ENCODE measurements around the gene KCNQ4.

The KCNQ4 gene

DNA sequence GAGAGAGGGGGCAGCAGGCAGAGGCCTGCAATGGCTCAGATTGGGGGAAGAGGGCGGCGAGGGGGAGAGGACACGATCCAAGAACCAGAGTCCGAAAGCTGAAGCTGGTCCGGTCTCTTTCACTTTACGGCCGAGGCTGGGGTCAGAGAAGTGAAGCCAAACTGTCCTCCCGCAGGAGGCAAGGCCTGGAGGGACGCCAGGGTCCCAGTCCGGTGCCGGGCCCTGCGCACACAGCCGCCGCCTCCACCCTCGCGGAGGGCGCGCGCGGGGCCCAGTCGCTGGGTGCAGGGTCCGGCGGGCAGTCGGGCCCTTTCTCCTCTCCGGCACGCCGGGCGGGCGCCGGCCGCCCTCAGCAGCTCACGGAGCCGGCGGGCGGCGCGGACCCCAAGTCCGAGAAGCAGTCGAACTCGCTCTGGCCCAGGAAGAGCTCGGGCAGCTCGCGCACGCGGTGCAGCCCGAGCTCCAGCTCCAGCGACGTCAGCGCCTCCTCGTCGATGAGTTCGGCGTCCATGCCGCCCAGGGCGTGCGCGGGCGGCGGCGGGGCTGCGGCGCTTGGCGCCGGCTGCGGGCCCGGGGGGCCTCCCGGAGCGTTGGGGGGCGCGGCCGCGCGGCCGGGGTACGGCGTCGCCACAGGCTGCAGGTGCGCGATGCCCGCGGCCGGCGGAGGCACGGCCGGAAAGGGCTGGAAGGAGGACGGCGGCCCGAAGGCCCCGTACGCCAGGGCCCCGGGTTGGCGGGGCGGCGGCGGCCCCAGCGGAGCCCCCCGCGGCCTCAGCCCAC lies 77.8 kb downstream of the KCNQ4 start:
- peak; percentile 27 for DNase-seq (ENCODE audit: low read depth)

DNA sequence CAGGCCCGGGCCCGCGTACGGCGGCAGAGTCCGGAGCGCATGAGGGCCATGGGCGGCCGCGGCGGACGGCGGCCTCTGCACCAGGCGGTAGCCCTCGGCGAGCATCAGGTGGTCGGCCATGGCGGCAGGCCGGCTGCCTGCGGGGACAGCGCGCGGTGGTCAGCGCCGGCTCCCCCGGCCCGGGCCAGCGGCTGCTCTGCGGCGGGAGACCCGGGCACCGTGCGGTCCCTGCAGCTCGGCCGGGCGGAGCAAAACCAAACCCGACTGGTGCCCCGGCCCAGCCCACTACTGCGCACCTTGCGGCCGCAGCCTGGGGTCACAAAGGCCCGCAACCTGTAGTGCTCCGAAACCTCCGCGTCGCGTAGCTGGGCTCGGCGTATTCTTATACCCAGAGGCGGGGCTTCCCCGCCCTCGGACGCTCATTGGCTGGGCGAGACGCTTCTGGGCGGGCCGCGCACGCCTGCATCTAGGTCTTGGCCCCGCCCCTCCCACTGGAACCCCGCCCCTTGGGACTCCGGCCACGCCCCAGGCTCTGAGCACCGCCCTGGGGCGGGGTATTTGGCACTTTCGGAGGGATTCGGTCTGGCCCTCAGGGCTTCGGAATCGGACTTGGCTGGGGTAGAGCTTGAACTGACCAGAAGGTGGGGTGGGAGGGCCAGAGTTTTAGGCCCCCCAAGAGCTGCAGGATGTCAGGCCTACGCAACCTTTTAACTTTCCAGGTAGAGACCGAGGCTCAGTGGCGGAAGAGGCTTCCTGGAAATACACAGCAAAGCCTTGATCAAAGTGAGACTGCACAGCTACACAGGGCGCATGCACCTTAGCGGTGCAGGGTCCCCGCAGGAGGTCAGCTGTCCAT lies 78.6 kb downstream of the KCNQ4 start, which contains the start of gene CITED4:
Gene CITED4 (minus strand): TSS at position 356 of the 856 bp plus-strand sequence. CDS start 236 bp downstream, at position 120.
- peak; percentile 93 for DNase-seq (ENCODE audit: low read depth)

DNA sequence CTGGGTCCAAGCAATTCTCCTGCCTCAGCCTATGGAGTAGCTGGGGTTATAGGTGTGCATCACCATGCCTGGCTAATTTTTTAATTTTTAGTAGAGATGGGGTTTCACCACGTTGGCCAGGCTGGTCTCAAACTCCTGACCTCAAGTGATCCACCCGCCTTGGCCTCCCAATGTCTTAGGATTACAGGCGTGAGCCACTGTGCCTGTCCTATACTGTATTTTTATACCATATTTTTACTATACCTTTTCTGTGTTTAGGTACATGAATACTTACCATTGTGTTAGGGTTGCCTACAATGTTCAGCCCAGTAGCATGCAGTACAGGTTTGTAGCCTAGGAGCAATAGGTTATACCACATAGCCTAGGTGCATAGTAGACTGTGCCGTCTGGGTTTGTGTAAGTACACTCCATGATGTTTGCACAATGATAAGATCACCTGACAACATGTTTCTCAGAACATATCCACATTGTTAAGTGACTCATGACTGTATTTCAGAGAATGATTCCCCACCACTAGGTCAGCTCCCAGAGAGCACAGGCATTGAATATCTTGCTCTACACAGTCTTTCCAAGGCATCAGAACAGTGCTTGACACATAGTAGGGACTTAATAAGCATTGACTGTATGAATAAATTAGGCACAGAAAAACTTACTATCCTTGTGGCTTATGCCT lies 84.6 kb downstream of the KCNQ4 start:
- no peak for DNase-seq (ENCODE audit: low read depth)

DNA sequence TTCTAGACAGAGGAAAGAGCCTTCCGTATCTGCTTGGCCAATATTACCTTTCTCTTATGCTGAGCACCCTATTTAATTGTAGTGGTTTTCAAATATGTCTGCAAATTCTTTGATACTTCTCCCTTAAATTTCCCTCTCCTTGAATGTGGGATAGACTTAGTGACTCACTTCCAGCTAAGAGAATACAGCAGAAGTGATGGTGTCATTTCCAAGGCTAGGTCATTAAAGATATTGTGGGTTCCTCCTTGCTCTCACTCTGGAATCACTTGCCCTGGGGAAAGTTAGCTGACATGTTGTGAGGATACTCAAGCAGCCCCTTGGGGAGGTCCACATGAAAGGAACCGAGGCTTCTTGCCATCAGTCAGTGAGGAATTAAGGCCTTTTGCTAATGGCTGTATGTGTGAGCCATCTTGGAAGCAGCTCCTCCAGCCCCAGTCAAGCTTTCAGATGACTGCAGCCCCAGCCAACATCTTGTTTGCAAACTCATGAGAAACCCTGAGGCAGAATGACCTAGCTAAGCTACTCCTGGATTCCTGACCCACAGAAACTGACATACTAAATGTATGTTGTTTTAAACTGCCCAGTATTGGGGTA lies 86.6 kb downstream of the KCNQ4 start:
- DNase-seq (ENCODE audit: low read depth): no peak

GRCh38 chr1:40872276-40872675 lies 88.7 kb downstream of the KCNQ4 start:
- DNase-seq (ENCODE audit: low read depth): no peak

- no peak for DNase-seq (ENCODE audit: low read depth)
These were observed 90.4 kb downstream of the KCNQ4 start for GRCh38 chr1:40873863-40874472.

DNA sequence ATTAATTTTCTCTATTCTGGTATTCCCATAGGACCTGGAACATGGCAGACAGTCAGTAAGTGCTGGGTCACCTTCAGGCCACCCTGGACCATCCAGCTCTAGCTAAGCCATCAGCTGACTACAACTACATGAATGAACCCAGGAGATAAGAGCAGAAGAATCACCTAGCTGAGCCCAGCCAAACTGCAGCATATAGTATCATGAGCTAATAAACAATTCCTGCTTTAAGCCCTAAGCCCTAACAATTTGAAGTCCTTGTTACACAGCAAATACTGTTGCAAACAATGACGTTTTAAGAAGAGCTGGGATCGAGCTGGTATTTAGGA lies 92.8 kb downstream of the KCNQ4 start:
- no peak for DNase-seq (ENCODE audit: low read depth)

GRCh38 chr1:40876891-40877290 lies 93.3 kb downstream of the KCNQ4 start:
- DNase-seq (ENCODE audit: low read depth): no peak

GRCh38 chr1:40877698-40878097 lies 94.1 kb downstream of the KCNQ4 start:
- no peak for DNase-seq (ENCODE audit: low read depth)

- no peak for DNase-seq (ENCODE audit: low read depth)
These were observed 95.3 kb downstream of the KCNQ4 start for GRCh38 chr1:40878906-40879305.

DNA sequence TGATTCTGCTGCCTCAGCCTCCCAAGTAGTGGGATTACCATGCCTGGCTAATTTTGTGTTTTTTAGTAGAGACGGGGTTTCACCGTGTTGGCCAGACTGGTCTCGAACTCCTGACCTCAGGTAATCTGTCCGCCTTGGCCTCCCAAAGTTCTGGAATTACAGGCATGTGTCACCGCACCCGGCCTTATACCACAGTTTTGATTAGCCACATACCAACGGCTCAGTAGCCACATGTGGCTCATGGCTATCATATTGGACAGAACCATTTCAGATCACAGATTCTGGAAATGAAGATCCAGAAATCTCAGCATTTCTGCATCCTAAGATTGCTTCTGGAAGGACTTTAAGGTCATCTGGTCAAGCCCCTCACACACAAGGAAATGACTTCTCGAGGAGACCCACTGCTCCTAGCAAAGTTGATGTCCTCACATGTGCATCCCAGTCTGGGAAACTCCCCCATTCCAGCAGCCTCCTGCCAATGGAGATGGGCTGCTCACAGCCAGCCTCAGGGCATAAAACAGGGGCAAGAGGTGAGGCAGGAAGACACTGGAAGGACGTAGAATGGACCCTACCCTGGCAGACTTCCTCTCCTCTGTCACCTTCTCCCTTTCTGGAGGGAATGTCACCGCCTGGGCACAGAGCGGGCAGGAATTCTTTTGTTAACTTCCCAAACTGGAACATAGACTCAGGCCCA lies 96.0 kb downstream of the KCNQ4 start:
- DNase-seq (ENCODE audit: low read depth): no peak

- DNase-seq (ENCODE audit: low read depth): no peak
These were observed 97.4 kb downstream of the KCNQ4 start for GRCh38 chr1:40880813-40881549.

GRCh38 chr1:40884055-40884795 lies 100.6 kb downstream of the KCNQ4 start:
- DNase-seq (ENCODE audit: low read depth): no peak

- no peak for DNase-seq (ENCODE audit: low read depth)
These were observed 102.9 kb downstream of the KCNQ4 start for GRCh38 chr1:40886318-40887011.

DNA sequence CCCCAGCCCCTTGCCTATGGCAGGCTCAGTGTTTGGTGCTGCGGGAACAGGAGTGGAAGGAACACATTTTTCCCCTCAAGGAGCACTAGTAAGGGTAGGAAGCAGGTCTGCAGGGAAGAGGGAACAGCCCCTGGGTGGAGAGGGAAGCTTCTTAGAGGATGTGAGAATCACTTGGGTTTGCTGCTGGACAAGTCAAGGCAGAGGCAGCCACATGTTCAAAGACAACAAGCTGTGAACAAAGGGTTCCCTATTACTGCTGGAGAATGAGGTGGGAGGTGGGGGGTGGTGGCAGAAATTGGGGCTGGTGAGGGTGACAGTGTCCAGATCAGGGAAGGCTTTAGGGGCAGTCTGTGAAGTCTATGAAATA lies 103.4 kb downstream of the KCNQ4 start:
- DNase-seq (ENCODE audit: low read depth): no peak

- no peak for DNase-seq (ENCODE audit: low read depth)
These were observed 104.1 kb downstream of the KCNQ4 start for GRCh38 chr1:40887652-40888051.
